ENCODE results near the gene YJEFN3. TPM values are rescaled to one million over a fixed set of nuclear protein-coding genes. Genes with fewer than 3 reads are reported as not detected.

Gene YJEFN3
- polyA plus RNA-seq, 3 donors: 2.3 TPM; not detected in 2

DNA sequence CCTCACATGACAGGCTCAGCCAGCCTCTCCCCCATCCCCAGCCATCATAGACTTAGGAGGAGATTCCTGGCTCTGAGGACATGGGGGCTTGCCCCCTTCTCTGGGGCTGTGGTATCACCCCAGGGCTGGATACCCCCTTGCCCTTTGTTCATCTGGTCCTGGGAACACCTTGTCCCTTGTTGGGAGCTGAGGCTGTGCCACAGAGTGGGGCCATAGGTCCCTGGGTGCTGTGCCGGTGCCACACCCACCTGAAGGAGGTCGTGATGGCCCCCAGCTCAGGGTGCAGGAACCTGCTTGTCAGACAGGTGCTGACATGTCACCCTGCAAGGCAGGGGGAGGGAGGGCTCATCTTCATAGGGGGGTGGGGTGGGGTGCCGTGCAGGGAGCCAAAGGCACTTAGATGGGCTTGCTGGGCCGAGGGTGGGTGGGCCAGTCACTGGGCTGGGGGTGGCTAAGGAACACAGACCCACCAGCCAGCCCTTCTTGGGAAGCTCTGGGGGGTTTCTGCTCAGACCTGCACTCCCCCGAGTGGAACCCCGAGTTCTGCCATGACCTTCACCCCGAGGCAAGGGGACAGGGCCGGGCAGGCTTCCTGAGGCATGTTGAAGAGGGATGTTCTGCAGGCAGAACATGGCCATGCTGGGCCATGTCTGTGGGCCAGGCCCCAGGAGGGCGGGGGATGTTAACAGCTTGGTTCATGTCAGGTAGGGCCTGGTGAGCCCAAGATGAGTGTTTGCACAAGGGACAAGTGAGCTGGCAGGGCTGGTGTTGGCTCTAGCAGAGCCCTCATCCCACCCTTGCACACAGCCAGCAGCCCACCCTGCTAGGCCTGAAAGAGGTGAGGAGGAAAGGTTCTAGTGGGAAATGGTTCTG is 41.4 kb upstream of the YJEFN3 start:
- Mint-ChIP-seq H3K27me3 (ENCODE audit: low read depth in 3 of 3) (peaks cover 0 to 4% (median 0%) of the 10 kb centered on the region in 3 donors), H3K4me3 (no peak overlapping the region), H3K27ac (peak overlapping the region; percentile 84 to 97 (median 95)), H3K9me3 (no peaks in the 10 kb centered on the region), H3K36me3 (peaks cover 20 to 49% of the 10 kb centered on the region in 2 donors), H3K4me1 (peaks cover 39% of the 10 kb centered on the region)
- peaks cover 40% of the 10 kb centered on the region for H4K20me1 ChIP-seq (ENCODE audit: insufficient read depth, low read length)
- H3K27me3 ChIP-seq (ENCODE audit: control insufficient read depth in 2 of 2, insufficient read depth in 2 of 2, low read length in 2 of 2): no peaks in the 10 kb centered on the region
- H3K4me3 ChIP-seq (replicated peaks in 1 of 3; ENCODE audit: low read depth in 2 of 3, low read length in 3 of 3): no peak overlapping the region
- peaks cover 23 to 32% of the 10 kb centered on the region in 2 donors for H3K4me1 ChIP-seq (ENCODE audit: control insufficient read depth in 1 of 2, insufficient read depth in 2 of 2, low read length in 2 of 2)
- H3K9ac ChIP-seq (ENCODE audit: insufficient read depth, low read length, poor library complexity, severe bottlenecking): no peak overlapping the region
- DNase-seq: no peak
- TF ChIP-seq, protein P1, sequence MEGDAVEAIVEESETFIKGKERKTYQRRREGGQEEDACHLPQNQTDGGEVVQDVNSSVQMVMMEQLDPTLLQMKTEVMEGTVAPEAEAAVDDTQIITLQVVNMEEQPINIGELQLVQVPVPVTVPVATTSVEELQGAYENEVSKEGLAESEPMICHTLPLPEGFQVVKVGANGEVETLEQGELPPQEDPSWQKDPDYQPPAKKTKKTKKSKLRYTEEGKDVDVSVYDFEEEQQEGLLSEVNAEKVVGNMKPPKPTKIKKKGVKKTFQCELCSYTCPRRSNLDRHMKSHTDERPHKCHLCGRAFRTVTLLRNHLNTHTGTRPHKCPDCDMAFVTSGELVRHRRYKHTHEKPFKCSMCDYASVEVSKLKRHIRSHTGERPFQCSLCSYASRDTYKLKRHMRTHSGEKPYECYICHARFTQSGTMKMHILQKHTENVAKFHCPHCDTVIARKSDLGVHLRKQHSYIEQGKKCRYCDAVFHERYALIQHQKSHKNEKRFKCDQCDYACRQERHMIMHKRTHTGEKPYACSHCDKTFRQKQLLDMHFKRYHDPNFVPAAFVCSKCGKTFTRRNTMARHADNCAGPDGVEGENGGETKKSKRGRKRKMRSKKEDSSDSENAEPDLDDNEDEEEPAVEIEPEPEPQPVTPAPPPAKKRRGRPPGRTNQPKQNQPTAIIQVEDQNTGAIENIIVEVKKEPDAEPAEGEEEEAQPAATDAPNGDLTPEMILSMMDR (IDR thresholded peaks at IDR 0.05): no peak
- H2AFZ ChIP-seq (ENCODE audit: insufficient read depth, low read depth, low read length, poor library complexity, severe bottlenecking): no peak overlapping the region
- WGBS (ENCODE audit: insufficient coverage): 90% methylated on average over 7 of the region's 9 CpGs
- H3K27ac ChIP-seq (ENCODE audit: low read depth in 1 of 2, low read length in 2 of 2): peak overlapping the region; percentile 87 to 94
- H3K4me2 ChIP-seq (replicated peaks; ENCODE audit: extremely low read depth, low read length, poor library complexity, severe bottlenecking): no peak overlapping the region
- H3K36me3 ChIP-seq (replicated peaks in 1 of 2; ENCODE audit: control insufficient read depth in 1 of 2, insufficient read depth in 2 of 2, low read length in 2 of 2): peaks cover 22 to 48% of the 10 kb centered on the region in 2 donors
- intact Hi-C loops (cut with micrococcal nuclease): loop anchor here in 1 of 2 donors (5.0 kb wide), 1 partner anchor 80 kb away; the partner anchor contains the start of gene GATAD2A
- H3K79me2 ChIP-seq (ENCODE audit: insufficient read depth, low read length): peaks cover 86% of the 10 kb centered on the region
- no peaks in the 10 kb centered on the region for H3K9me3 ChIP-seq (replicated peaks in 1 of 2; ENCODE audit: control insufficient read depth in 1 of 2, insufficient read depth in 1 of 2, low read length in 2 of 2)

DNA sequence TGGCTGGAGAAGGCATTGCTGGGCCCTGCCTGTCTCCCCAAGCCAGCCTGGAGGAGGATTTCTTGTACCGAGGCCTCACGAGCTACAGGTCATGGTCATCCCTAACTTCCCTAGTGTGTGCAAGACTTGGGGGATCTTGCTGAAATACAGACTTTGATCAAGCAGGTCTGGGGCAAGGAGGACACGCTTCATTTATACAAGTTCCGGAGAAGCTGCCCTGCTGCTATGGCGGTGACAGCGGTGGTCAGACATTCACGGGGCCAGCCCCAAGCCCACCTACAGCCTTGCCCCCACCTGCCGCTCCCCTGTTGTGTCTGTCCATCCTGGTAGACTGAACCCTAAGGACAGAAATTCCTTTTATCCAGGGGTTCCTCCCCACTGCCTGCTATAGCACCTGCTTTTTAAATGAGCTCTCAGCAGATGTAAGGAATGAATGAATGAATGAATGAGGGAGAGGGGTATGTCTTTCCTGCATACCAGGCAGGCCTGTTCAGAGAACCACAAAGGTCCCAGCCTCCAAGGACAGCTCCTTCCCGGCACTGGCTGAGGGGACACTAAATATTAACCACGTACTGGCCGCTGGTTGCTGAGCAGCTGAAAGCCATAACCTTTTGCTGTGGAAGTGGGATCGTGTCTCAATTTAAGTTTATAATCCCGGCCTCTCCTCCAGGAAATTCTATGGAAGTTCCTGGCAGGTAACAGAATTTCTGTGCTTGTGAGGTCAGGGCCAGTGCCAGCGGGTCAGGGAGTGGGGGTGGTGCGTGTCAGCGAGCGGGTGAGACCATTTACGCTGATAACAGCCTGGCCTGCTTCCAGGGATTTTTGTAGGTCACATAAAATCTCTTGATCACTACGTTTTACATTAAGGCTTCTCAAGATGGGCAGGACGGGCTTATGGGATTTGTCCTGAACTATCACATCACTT is 40.5 kb upstream of the YJEFN3 start:
- Histone ChIP-seq H3K27me3 (ENCODE audit: control insufficient read depth in 2 of 2, insufficient read depth in 2 of 2, low read length in 2 of 2) (no peaks in the 10 kb centered on the region), H3K79me2 (ENCODE audit: insufficient read depth, low read length) (peaks cover 82% of the 10 kb centered on the region), H4K20me1 (ENCODE audit: insufficient read depth, low read length) (peaks cover 37% of the 10 kb centered on the region), H2AFZ (ENCODE audit: insufficient read depth, low read depth, low read length, poor library complexity, severe bottlenecking) (peak overlapping the region; percentile 71), H3K9me3 (replicated peaks in 1 of 2; ENCODE audit: control insufficient read depth in 1 of 2, insufficient read depth in 1 of 2, low read length in 2 of 2) (no peaks in the 10 kb centered on the region), H3K4me1 (ENCODE audit: control insufficient read depth in 1 of 2, insufficient read depth in 2 of 2, low read length in 2 of 2) (peaks cover 23 to 32% of the 10 kb centered on the region in 2 donors), H3K4me3 (replicated peaks in 1 of 3; ENCODE audit: low read depth in 2 of 3, low read length in 3 of 3) (no peak overlapping the region), H3K4me2 (replicated peaks; ENCODE audit: extremely low read depth, low read length, poor library complexity, severe bottlenecking) (peak overlapping the region; percentile 67), H3K9ac (ENCODE audit: insufficient read depth, low read length, poor library complexity, severe bottlenecking) (peak overlapping the region; percentile 69), H3K27ac (ENCODE audit: low read depth in 1 of 2, low read length in 2 of 2) (peak overlapping the region; percentile 87 to 94), H3K36me3 (replicated peaks in 1 of 2; ENCODE audit: control insufficient read depth in 1 of 2, insufficient read depth in 2 of 2, low read length in 2 of 2) (peaks cover 26 to 48% of the 10 kb centered on the region in 2 donors)
- intact Hi-C loops (cut with micrococcal nuclease): loop anchor here (2.0 to 5.0 kb wide), 2 partner anchors 81 to 121 kb away; partner anchors contain the start of gene GATAD2A (in 1 of the 2)
- WGBS (ENCODE audit: insufficient coverage): 89% methylated on average over 18 of the region's 20 CpGs
- Mint-ChIP-seq H3K4me3 (peak overlapping the region in 1 of 2 donors; percentile 62), H3K27me3 (ENCODE audit: low read depth in 3 of 3) (peaks cover 0 to 4% (median 0%) of the 10 kb centered on the region in 3 donors), H3K27ac (peak overlapping the region; percentile 94 to 97 (median 96)), H3K9me3 (no peaks in the 10 kb centered on the region), H3K4me1 (peaks cover 39% of the 10 kb centered on the region), H3K36me3 (peaks cover 24 to 49% of the 10 kb centered on the region in 2 donors)
- TF ChIP-seq, protein P1 (IDR thresholded peaks at IDR 0.05): no peak
- no peak for DNase-seq
